ENCODE data around the gene MST1R. TPM values are rescaled to one million over a fixed set of nuclear protein-coding genes. Genes with fewer than 3 reads are reported as not detected.

MST1R gene
- total and polyA plus RNA-seq, 2 experiments from 2014 or later, result 2.2 to 3.4 TPM

GRCh38 chr3:49889296-49889695 lies 14.4 kb downstream of the MST1R start:
- peaks cover 6% of the 10 kb centered on the region for H3K4me1 ChIP-seq (ENCODE audit: low read depth)
- DNase-seq (ENCODE audit: low read depth in 1 of 2, low spot score in 1 of 2), result no peak
- H3K27ac ChIP-seq, result no peak overlapping the region
- H3K27me3 ChIP-seq, result no peaks in the 10 kb centered on the region
- no peak for TF ChIP-seq CTCF (IDR thresholded peaks at IDR 0.05; ENCODE audit: low read depth, low read length)
- H3K4me3 ChIP-seq, result no peak overlapping the region
- H3K36me3 ChIP-seq, result no peaks in the 10 kb centered on the region
- H3K9me3 ChIP-seq (ENCODE audit: low read depth), result no peaks in the 10 kb centered on the region

- Histone ChIP-seq H3K9me3 (ENCODE audit: low read depth) (no peaks in the 10 kb centered on the region), H3K4me3 (no peak overlapping the region), H3K27ac (no peak overlapping the region), H3K27me3 (no peaks in the 10 kb centered on the region), H3K4me1 (ENCODE audit: low read depth) (peaks cover 14% of the 10 kb centered on the region), H3K36me3 (no peaks in the 10 kb centered on the region)
- no peak for TF ChIP-seq CTCF (IDR thresholded peaks at IDR 0.05; ENCODE audit: low read depth, low read length)
- no peak for DNase-seq (ENCODE audit: low read depth in 1 of 2, low spot score in 1 of 2)
Observed at GRCh38 chr3:49886922-49887265, 16.8 kb downstream of the MST1R start.

GRCh38 chr3:49883998-49884397 lies 19.7 kb downstream of the MST1R start:
- peaks cover 38% of the 10 kb centered on the region for H3K4me1 ChIP-seq (ENCODE audit: low read depth)
- H3K36me3 ChIP-seq, result no peaks in the 10 kb centered on the region
- DNase-seq (ENCODE audit: low read depth in 1 of 2, low spot score in 1 of 2), result no peak
- no peak overlapping the region for H3K4me3 ChIP-seq
- TF ChIP-seq CTCF (IDR thresholded peaks at IDR 0.05; ENCODE audit: low read depth, low read length), result no peak
- no peaks in the 10 kb centered on the region for H3K9me3 ChIP-seq (ENCODE audit: low read depth)
- H3K27me3 ChIP-seq, result no peaks in the 10 kb centered on the region
- H3K27ac ChIP-seq, result no peak overlapping the region

GRCh38 chr3:49882166-49882565 lies 21.5 kb downstream of the MST1R start:
- Histone ChIP-seq H3K4me1 (ENCODE audit: low read depth) (peaks cover 38% of the 10 kb centered on the region), H3K27me3 (no peaks in the 10 kb centered on the region), H3K9me3 (ENCODE audit: low read depth) (no peaks in the 10 kb centered on the region), H3K27ac (peak overlapping the region; percentile 79), H3K36me3 (no peaks in the 10 kb centered on the region), H3K4me3 (no peak overlapping the region)
- no peak for TF ChIP-seq CTCF (IDR thresholded peaks at IDR 0.05; ENCODE audit: low read depth, low read length)
- no peak for DNase-seq (ENCODE audit: low read depth in 1 of 2, low spot score in 1 of 2)

GRCh38 chr3:49880581-49881315 lies 22.9 kb downstream of the MST1R start:
- H3K36me3 ChIP-seq, result no peaks in the 10 kb centered on the region
- peak in 1 of 2 donors; percentile 81 for DNase-seq (ENCODE audit: low read depth in 1 of 2, low spot score in 1 of 2)
- no peaks in the 10 kb centered on the region for H3K27me3 ChIP-seq
- no peaks in the 10 kb centered on the region for H3K9me3 ChIP-seq (ENCODE audit: low read depth)
- no peak for TF ChIP-seq CTCF (IDR thresholded peaks at IDR 0.05; ENCODE audit: low read depth, low read length)
- H3K27ac ChIP-seq, result peak overlapping the region; percentile 79
- peaks cover 33% of the 10 kb centered on the region for H3K4me1 ChIP-seq (ENCODE audit: low read depth)
- H3K4me3 ChIP-seq, result no peak overlapping the region
